HG03103 (cell line): Measurements from ENCODE around the gene NOXRED1.

Experiments used
- ATAC-seq: cut with Tn5 transposase; IDR thresholded peaks from one replicate; pipeline ENCODE4 v1.9.1; 2021; ENCODE audit warnings: low read depth; ENCODE audit not compliant: unreplicated experiment

NOXRED1 gene

DNA sequence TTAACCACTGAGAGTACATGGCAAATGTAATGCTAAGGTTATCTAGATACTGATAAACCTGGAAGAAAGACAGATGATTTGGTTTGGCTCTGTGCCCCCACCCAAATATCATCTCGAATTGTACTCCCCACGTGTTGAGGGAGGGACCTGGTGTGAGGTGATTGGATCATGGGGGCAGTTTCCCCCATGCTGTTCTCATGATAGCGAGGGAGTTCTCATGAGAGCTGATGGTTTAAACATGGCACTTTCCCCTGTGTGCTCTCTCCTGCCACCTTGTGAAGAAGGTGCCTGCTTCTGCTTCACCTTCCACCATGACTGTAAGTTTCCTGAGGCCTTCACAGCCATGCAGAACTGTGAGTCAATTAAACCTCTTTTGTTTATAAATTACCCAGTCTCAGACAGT, 14.2 kb downstream of the NOXRED1 start:
- ATAC-seq = no peak

DNA sequence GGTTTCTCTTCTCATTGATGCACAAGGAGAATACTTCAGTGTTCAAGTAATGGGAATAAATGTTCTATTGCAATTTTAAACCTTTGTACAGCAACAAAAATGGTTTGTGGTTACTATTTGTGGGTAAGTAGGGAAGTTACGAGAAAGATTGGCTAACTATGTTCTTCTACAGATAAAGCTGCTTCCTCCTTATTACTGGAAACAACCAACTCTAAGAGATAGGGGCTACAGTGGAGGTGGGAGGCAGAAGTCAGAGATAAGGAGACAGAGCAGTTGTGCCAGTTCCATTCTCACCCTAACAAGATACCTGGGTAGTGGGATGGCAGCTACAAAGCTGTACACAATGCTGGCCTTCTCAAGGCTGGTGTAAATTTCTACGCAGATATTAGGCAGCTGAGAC, 16.2 kb downstream of the NOXRED1 start:
- ATAC-seq = no peak

DNA sequence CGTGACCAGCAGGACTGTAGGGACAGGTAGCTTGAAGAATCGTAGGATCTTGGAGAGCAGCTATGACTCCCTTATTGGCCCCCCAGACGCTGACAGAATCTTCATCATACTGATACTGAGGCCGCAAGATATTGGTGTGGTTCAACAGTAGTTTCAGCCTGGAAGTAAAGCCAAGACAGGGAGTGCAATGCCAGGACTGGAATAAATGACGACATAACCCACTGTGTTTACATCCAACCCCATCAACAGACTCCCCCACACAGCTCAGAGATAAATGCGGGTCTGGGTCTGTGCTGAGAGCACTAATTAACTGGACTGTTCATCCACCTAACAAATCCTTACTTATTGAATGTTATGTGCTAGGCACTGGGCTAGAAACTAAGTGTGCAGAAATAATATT, 16.6 kb downstream of the NOXRED1 start:
- ATAC-seq = no peak

GRCh38 chr14:77406086-77406485, 17.2 kb downstream of the NOXRED1 start:
- ATAC-seq = no peak

- no peak for ATAC-seq
These were observed 19.6 kb downstream of the NOXRED1 start for GRCh38 chr14:77403768-77404167.

- no peak for ATAC-seq
These were observed 23.1 kb downstream of the NOXRED1 start for GRCh38 chr14:77400216-77400615.

DNA sequence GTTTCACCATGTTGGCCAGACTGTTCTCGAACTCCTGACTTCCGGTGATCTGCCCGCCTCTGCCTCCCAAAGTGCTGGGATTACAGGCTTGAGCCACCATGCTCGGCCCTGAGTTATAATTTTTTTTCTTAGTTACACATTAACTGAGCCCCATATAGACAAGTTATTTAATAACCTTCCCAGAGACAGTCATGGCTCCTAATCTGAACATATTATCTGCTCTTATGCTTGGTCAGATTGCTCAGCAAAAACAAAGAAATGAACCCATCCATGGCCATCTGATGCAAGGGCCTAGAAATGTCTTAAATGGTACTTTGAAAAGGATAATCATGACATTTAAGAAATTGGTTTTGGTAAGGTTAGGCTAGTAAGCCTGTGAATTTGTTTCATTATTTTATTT, 33.1 kb downstream of the NOXRED1 start:
- no peak for ATAC-seq

DNA sequence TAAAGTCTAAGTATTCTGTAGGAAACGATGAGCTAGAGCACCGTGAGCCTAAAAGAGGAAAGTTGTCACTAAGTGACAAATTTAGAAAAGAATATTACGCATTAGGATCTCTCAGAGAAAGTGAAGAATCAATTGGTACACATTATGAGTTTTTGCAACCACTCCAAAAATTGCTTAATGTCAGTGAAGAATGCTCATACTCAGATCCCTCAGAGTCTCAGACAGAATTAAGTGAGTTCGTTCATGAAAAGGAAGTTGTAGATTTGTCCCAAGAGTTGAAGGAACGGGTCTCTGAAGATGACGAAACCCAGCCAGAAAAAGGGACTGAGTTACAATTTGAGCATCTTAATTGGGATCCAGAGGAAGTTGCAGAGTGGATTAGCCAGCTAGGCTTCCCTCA, 44.6 kb downstream of the NOXRED1 start:
- ATAC-seq = no peak

- no peak for ATAC-seq
These were observed 45.9 kb downstream of the NOXRED1 start for GRCh38 chr14:77377502-77377844.

DNA sequence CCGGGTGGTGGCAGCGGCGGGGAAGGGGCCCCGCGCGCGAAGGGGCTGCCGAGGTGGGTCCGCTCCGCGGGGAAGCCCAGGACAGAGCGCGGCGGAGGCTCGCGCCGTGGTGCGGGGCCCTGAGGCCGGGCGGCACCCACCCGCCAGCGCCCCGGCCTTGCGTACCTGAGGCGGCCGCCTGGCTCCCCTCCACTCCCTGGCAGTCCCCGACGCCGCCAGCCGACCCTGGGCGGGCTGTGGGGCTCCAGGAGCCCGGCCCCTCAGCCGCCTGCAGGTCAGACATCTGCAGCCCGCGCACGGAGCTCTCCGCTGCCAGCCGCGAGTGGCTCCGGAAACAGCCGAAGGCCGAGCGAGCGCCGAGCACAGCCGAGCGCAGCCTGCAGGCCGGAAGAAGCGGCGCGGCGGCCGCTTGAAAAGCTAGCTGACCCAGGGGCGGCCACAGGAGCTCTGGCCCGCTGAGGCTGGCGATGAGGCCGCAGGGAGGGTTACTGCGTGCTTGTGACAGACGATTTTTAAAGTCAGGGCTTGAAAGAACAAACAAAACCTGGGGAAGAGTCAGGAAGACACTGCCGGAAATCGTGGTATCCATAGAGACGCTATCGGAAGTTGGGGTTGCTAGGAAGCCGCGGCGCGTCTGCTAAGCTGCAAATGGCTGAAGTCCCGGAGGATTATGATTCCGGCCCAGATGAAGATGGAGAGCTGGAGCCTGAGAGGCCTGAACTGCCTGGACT, 46.4 kb downstream of the NOXRED1 start, which contains the start of the genes SAMD15 and TMED8:
Gene SAMD15, plus strand, starts transcription at position 609 of the 731 bp plus-strand sequence. Its CDS starts 40 bp downstream, at position 649.
Gene TMED8, minus strand, starts transcription at position 324 of the 731 bp plus-strand sequence. Its CDS starts 41 bp downstream, at position 283.
- ATAC-seq = peak; percentile 83

DNA sequence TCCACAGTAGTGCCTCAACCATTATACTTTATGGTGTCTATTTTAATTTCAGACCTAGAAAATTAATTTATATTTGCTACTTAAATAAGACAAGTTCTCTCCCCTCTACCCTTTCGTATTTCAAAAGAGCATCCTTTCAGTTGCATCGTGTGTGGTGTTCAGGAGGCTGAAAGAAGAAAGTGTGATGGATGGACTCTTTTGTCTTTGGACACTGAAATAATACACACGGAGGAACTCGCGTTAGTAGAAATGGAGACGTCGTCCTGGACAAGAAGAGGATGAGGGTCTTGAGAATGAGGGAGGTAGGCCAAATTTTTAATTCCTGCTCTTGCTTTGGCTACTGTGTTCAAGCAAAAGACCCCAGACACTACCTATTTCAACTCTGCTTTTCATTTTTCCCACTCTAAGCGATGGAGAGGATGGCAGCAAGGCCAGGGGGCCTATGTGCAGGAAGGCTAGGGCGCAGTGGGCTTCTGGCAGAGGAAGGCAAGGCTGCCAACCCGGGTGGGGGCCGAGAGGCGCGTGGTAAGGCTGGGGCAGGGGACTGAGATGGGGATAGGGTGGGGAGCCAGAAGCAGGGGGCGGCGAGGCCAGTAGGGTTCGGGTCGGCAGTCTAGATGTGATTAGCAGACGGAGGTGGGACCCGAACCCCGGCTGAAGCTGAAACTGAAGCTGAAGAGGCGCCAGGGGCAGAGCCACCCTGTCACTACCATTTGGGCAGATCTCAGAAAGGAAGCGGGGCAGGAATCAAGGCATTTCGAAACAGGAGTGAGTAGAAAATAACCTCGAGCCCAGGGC, 47.2 kb downstream of the NOXRED1 start:
- ATAC-seq = peak; percentile 17

DNA sequence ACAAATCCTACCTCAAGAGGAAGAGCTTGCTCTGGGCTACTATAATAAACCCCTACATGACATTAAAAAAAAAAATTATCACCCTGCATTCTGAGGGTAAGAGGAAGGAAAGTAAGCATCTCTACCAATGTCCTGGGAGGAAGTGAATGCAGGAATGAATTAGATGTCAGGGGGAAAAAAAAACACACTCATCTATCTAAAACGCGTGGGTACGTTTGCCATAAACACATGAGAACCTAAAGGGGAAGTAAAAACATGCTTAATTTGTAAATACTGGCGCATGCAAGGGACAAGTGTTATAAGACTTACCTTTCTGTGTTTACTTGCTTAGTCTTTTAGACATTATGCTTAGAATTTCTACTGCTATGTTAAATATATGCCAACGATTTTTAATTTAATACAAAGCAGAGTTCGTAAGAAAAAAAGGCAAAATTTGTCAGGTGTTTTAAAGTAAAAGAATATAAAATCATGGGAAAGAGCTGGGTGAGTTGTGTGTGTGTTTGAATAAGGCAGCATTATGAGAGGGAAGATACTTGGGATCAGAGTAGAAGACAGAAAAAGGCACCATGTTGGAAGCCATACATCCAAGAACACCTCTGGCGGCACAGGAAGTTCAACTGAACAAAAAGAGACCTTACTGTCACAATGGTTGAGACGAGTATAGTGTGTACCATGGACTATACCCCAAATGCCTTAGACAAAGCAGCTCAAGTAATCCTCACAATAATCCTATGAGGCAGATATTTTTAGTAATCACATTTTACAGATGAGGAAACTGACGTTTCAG, 48.0 kb downstream of the NOXRED1 start:
- no peak for ATAC-seq

DNA sequence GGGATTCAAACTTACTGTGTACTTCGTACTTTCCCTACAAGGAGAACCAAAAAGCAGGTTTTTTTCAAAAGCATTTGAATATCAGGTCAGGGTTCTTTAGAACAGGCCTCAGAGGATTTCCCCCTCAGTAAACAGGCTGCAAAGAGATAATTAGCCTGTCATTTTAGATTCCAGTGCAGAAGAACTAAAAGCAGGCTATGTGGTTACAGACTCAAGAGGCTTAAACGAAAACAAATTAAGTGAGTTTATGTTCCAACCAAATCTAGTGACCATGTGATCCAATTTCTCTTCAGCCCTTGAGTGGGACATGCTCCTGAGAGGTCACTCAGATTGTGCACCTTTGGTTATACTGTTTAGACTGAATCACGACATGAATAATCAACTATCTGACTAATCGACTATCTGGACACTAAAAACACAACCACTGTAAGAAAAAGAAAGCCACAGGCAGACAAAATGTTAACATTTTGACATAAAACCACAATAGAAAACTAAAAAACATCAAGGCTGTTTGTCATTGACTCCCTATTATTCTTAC, 51.0 kb downstream of the NOXRED1 start:
- ATAC-seq = no peak

- no peak for ATAC-seq
These were observed 54.0 kb downstream of the NOXRED1 start for GRCh38 chr14:77369285-77369684.

DNA sequence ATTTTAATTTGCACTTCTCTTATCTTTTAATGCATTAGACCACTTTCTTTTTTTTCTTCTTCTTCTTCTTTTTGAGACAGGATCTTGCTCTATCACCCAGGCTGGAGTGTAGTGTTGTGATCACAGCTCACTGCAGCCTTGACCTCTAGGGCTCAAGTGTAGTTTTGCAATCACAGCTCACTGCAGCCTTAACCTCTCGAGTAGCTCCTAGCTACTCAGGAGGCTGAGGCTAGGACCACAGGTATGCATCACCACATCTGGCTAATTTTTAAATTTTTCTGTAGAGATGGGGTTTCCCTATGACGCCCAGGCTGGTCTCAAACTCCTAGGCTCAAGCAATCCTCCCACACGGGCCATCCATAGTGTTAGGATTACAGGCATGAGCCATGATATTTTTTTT, 59.2 kb downstream of the NOXRED1 start:
- no peak for ATAC-seq

GRCh38 chr14:77359626-77360025, 63.7 kb downstream of the NOXRED1 start:
- no peak for ATAC-seq

DNA sequence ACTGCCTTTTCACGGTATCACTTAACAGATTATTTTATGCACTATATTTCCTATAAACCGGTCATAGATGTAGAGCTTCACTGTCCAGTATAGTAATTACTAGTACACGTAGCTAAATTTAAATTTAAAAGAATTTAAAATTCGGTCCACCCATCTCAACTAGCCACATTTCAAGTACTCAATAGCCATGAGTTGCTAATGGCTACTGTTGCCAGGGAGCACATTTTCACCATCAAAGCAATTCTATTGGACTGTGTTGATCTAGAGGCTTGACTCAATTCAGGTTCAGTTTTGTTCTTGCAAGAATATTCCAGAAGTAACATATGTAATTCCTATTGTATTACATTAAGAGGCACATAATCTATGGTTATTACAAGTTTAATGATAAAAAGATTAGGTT, 66.4 kb downstream of the NOXRED1 start:
- no peak for ATAC-seq

DNA sequence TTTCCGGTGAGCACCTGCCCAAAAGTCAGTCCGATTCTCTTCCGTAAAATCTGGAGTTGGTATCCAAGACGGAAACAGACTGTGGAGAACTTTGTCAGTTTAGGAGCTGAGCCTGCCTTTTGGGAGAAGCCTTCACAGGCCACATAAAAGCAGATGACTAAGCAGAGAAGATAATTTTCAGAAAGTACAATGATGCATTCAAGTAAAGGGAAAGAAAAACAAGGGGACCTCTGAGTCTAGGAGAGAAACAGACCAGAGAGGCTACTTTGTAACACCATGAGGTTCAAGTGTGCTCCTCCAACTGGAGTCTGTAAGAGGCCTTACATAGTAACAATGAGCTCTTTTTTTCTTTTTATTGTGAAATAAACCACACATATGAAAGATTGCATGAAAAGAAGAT, 67.5 kb downstream of the NOXRED1 start:
- no peak for ATAC-seq

GRCh38 chr14:77353469-77354141, 69.7 kb downstream of the NOXRED1 start:
- no peak for ATAC-seq

- no peak for ATAC-seq
These were observed 75.6 kb downstream of the NOXRED1 start for GRCh38 chr14:77347751-77348150.
